ENCODE data around the gene UCKL1.
"Not testable (repeated sequence)": the region's sequence is repeated elsewhere in the genome, so short reads cannot be mapped to it uniquely, and the experiment has no call there.

UCKL1 gene

GRCh38 chr20:63919130-63919529 lies 37.1 kb downstream of the UCKL1 start:
- DNase-seq (ENCODE audit: low read depth in 2 of 2) = no peak

GRCh38 chr20:63917811-63918210 lies 38.4 kb downstream of the UCKL1 start:
- no peak for DNase-seq (ENCODE audit: low read depth in 2 of 2)

GRCh38 chr20:63916371-63916939 lies 39.8 kb downstream of the UCKL1 start:
- DNase-seq (ENCODE audit: low read depth in 2 of 2) = not testable (repeated sequence)

- no peak for DNase-seq (ENCODE audit: low read depth in 2 of 2)
Observed at GRCh38 chr20:63915471-63915870, 40.7 kb downstream of the UCKL1 start.

- no peak for DNase-seq (ENCODE audit: low read depth in 2 of 2)
Observed at GRCh38 chr20:63913768-63914167, 42.4 kb downstream of the UCKL1 start.

GRCh38 chr20:63911176-63911575 lies 45.0 kb downstream of the UCKL1 start:
- no peak for DNase-seq (ENCODE audit: low read depth in 2 of 2)

GRCh38 chr20:63908008-63908682 lies 48.1 kb downstream of the UCKL1 start:
- no peak for DNase-seq (ENCODE audit: low read depth in 2 of 2)

GRCh38 chr20:63903796-63904561 lies 52.2 kb downstream of the UCKL1 start:
- no peak for DNase-seq (ENCODE audit: low read depth in 2 of 2)

- DNase-seq (ENCODE audit: low read depth in 2 of 2) = no peak
Observed at GRCh38 chr20:63900413-63900812, 55.8 kb downstream of the UCKL1 start.

GRCh38 chr20:63898882-63899558 lies 57.2 kb downstream of the UCKL1 start:
- no peak for DNase-seq (ENCODE audit: low read depth in 2 of 2)

- DNase-seq (ENCODE audit: low read depth in 2 of 2) = no peak
Observed at GRCh38 chr20:63897978-63898561, 58.1 kb downstream of the UCKL1 start.

- no peak for DNase-seq (ENCODE audit: low read depth in 2 of 2)
Observed at GRCh38 chr20:63896264-63897105, 59.7 kb downstream of the UCKL1 start.

- DNase-seq (ENCODE audit: low read depth in 2 of 2) = no peak
Observed at GRCh38 chr20:63895952-63896263, 60.3 kb downstream of the UCKL1 start.

- DNase-seq (ENCODE audit: low read depth in 2 of 2) = no peak
Observed at GRCh38 chr20:63895202-63895951, 60.8 kb downstream of the UCKL1 start.

GRCh38 chr20:63894358-63895201 lies 61.6 kb downstream of the UCKL1 start, which contains the start of gene DNAJC5:
Gene DNAJC5, plus strand, starts transcription at chr20:63895126. Its CDS starts 33,220 bp downstream, at chr20:63928346.
- DNase-seq (ENCODE audit: low read depth in 2 of 2) = peak; percentile 93 to 94

- DNase-seq (ENCODE audit: low read depth in 2 of 2) = no peak
Observed at GRCh38 chr20:63893999-63894357, 62.2 kb downstream of the UCKL1 start.

- DNase-seq (ENCODE audit: low read depth in 2 of 2) = no peak
Observed at GRCh38 chr20:63892402-63892801, 63.8 kb downstream of the UCKL1 start.

GRCh38 chr20:63891061-63892002 lies 64.9 kb downstream of the UCKL1 start:
- no peak for DNase-seq (ENCODE audit: low read depth in 2 of 2)

All from activated CD8-positive, alpha-beta memory T cell treated with anti-CD3 and anti-CD28 coated beads for 4 hours (primary cell).